Small intestine (tissue), 7 donors: ENCODE measurements around the gene NRCAM. TPM values are rescaled to one million over a fixed set of nuclear protein-coding genes. Genes with fewer than 3 reads are reported as not detected.
A peak's percentile ranks its signal among the peaks of the same experiment; 100 is the strongest.

Experiments
- DNase-seq, 2 donors: peaks; one replicate each; pipeline versions ENCODE4 v3.0.0 to v3.0.0-alpha.2; 2013
- FAIRE-seq: peaks from 2 replicates; lab custom pipeline; 2012; peaks lifted over from hg19 to GRCh38; lab: Jason Lieb, UNC
- H3K27ac ChIP-seq, 3 donors: one replicate each; pipeline ENCODE4 v1.5.1; 2013; ENCODE audit warnings: low read length in 2 of 3, mild to moderate bottlenecking in 2 of 3, control low read depth in 1 of 3, inconsistent platforms in 1 of 3, low read depth in 1 of 3, moderate library complexity in 1 of 3
- H3K27me3 ChIP-seq, 3 donors: one replicate each; pipeline ENCODE4 v1.6.1; 2013; ENCODE audit warnings: low read length in 3 of 3, inconsistent platforms in 1 of 3; ENCODE audit not compliant: control insufficient read depth in 3 of 3, insufficient read depth in 3 of 3
- H3K36me3 ChIP-seq, 3 donors: one replicate each; pipeline ENCODE4 v1.6.1; 2013; ENCODE audit warnings: low read length in 3 of 3, inconsistent platforms in 1 of 3, low read depth in 1 of 3, mild to moderate bottlenecking in 1 of 3, moderate library complexity in 1 of 3; ENCODE audit not compliant: control insufficient read depth in 3 of 3, insufficient read depth in 2 of 3
- H3K4me1 ChIP-seq, 3 donors: one replicate each; pipeline ENCODE4 v1.6.1; 2013; ENCODE audit warnings: low read length in 2 of 3, inconsistent platforms in 1 of 3, low read depth in 1 of 3, mild to moderate bottlenecking in 1 of 3, moderate library complexity in 1 of 3; ENCODE audit not compliant: control insufficient read depth in 3 of 3, insufficient read depth in 2 of 3
- H3K4me3 ChIP-seq, 3 donors: one replicate each; pipeline ENCODE4 v1.5.1; 2013; ENCODE audit warnings: low read length in 3 of 3, control low read depth in 1 of 3, inconsistent platforms in 1 of 3, low read depth in 1 of 3, mild to moderate bottlenecking in 1 of 3, moderate library complexity in 1 of 3
- H3K9me3 ChIP-seq, 2 donors: one replicate each; pipeline ENCODE4 v1.6.1; 2013; ENCODE audit warnings: low read depth in 1 of 2, low read length in 1 of 2; ENCODE audit not compliant: control insufficient read depth in 2 of 2, insufficient read depth in 1 of 2
- WGBS, 3 donors: extraction: QIAGEN DNeasy Blood & Tissue Kit; methylation state at CpG; one replicate each; pipeline ENCODE4 v1.1.7; 2013; 5-methylcytosine and 5-hydroxymethylcytosine counted together
- polyA plus RNA-seq, 4 donors: library from polyadenylated mRNA; stranded (reverse) in 3 of 4; unstranded in 1 of 4; fragments of 200-250 nt in 3 of 4; fragments of 120-200 nt in 1 of 4; gene quantifications; one replicate each; pipeline versions ENCODE4 v1.2.1 to v1.2.3, GENCODE V29; 2013
- donor health status: healthy with polysubstance abuse.
- donor health status: control.
- donor health status: control.
- donor health status: Bipolar disorder and iron deficiency.
- donor health status: healthy.

The NRCAM gene
- polyA plus RNA-seq, 4 donors: 0.27 to 6.8 (median 1.4) TPM

DNA sequence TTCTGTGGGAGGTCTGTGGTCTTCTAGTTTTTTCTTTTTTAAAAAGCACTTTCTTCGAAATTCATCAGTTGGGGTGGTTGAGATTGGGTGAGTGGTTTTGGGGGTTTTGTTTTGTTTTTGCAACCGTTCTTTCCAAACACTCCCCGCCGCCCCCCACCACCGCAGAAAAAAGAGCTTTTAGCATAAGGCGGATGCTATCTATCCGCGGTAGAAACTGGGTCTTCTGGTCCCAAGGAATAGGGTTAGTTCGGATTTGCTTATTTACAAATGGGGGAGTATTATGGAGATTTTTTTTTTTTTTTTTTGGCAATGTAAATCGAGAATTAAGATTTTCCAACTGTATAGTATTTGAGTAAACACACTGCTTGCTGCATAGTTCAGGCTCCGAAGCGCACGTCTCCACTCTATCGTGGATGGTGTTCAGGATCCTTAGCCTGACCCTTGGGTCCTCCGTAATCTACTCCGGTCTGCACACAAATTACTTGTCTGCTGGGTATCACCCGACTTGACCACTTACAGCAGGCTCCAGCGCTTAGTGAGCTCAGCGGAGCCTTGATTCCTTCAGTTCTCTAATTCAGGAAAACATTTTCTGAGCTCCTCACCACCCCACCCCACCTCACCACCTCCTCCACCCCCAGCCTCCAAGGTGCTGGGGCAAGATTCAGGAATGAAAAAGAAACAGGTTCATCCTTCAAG is 757 bp upstream of the NRCAM start:
- Histone ChIP-seq H3K9me3 (no peaks in the 10 kb centered on the region), H3K27me3 (peaks cover 17 to 39% (median 20%) of the 10 kb centered on the region in 3 donors), H3K36me3 (no peaks in the 10 kb centered on the region), H3K4me1 (peaks cover 0 to 5% (median 0%) of the 10 kb centered on the region in 3 donors), H3K27ac (no peak overlapping the region), H3K4me3 (peak overlapping the region in 2 of 3 donors; percentile 19 to 64)
- WGBS, 3 donors: 11 to 22% (median 15%) methylated on average over 19 of the region's 19 CpGs
- DNase-seq: no peak
- FAIRE-seq: no peak

GRCh38 chr7:108455551-108455997 is 662 bp downstream of the NRCAM start:
- H3K27ac ChIP-seq: peak overlapping the region in 1 of 3 donors; percentile 30

GRCh38 chr7:108454674-108455550 is 1.3 kb downstream of the NRCAM start:
- H3K36me3 ChIP-seq: no peaks in the 10 kb centered on the region
- peaks cover 17 to 36% (median 22%) of the 10 kb centered on the region in 3 donors for H3K27me3 ChIP-seq
- no peak overlapping the region for H3K27ac ChIP-seq
- H3K9me3 ChIP-seq: no peaks in the 10 kb centered on the region
- peak overlapping the region in 2 of 3 donors; percentile 30 to 64 for H3K4me3 ChIP-seq
- FAIRE-seq (no peak), DNase-seq (peak in 1 of 2 donors; percentile 57)
- WGBS, 3 donors: 1 to 2% (median 1%) methylated on average over 39 to 72 of the region's 72 CpGs
- H3K4me1 ChIP-seq: peaks cover 0 to 5% (median 0%) of the 10 kb centered on the region in 3 donors

More at GRCh38 chr7:108455551-108455997, 662 bp downstream of the NRCAM start:
- peaks cover 17 to 36% (median 22%) of the 10 kb centered on the region in 3 donors for H3K27me3 ChIP-seq
- peak overlapping the region in 2 of 3 donors; percentile 30 to 64 for H3K4me3 ChIP-seq
- 1% methylated on average over 37 to 47 of the region's 47 CpGs for WGBS, 3 donors
- no peaks in the 10 kb centered on the region for H3K36me3 ChIP-seq
- no peaks in the 10 kb centered on the region for H3K9me3 ChIP-seq
- H3K4me1 ChIP-seq: peaks cover 0 to 5% (median 0%) of the 10 kb centered on the region in 3 donors
- no peak for FAIRE-seq
- peak in 1 of 2 donors; percentile 43 for DNase-seq

GRCh38 chr7:108454317-108454673 is 1.9 kb downstream of the NRCAM start:
- FAIRE-seq: no peak
- WGBS, 3 donors: 57 to 69% (median 66%) methylated on average over 4 of the region's 4 CpGs
- DNase-seq: no peak
- Histone ChIP-seq H3K4me3 (peak overlapping the region in 1 of 3 donors; percentile 64), H3K36me3 (no peaks in the 10 kb centered on the region), H3K9me3 (no peaks in the 10 kb centered on the region), H3K4me1 (peaks cover 0 to 5% (median 0%) of the 10 kb centered on the region in 3 donors), H3K27me3 (peaks cover 17 to 36% (median 19%) of the 10 kb centered on the region in 3 donors), H3K27ac (no peak overlapping the region)

DNA sequence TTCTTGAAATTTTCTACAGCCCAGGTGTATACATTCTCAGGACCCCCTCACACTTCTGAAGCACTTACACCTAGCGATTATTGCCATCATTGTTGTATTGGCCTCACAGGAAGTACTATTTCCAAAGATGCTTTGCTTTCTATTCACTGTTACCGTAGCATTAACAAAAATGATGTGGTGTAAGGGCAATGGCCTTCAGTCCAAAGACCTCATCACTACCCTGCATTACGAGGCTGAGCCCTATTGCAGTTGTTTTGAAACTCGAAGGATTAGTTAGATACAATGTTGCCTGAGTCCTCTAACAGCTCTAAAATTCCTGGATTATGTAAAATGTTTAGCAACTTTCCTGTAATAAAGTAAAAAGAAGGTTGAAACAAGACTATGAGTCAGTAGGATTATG is 2.9 kb downstream of the NRCAM start:
- no peak overlapping the region for H3K27ac ChIP-seq
- no peaks in the 10 kb centered on the region for H3K9me3 ChIP-seq
- peaks cover 0 to 5% (median 0%) of the 10 kb centered on the region in 3 donors for H3K4me1 ChIP-seq
- no peak for DNase-seq
- H3K27me3 ChIP-seq: peaks cover 17 to 33% (median 18%) of the 10 kb centered on the region in 3 donors
- H3K4me3 ChIP-seq: no peak overlapping the region
- WGBS, 3 donors: 82 to 91% (median 87%) methylated on average over 4 of the region's 4 CpGs
- no peak for FAIRE-seq
- H3K36me3 ChIP-seq: no peaks in the 10 kb centered on the region

GRCh38 chr7:108452707-108453106 is 3.5 kb downstream of the NRCAM start:
- Histone ChIP-seq H3K36me3 (no peaks in the 10 kb centered on the region), H3K27ac (no peak overlapping the region), H3K4me3 (no peak overlapping the region), H3K9me3 (no peaks in the 10 kb centered on the region), H3K27me3 (peaks cover 15 to 30% (median 17%) of the 10 kb centered on the region in 3 donors), H3K4me1 (peaks cover 0 to 5% (median 0%) of the 10 kb centered on the region in 3 donors)
- WGBS, 3 donors: 58 to 64% (median 63%) methylated on average over 2 of the region's 2 CpGs
- DNase-seq (peak; percentile 10 to 25), FAIRE-seq (no peak)

DNA sequence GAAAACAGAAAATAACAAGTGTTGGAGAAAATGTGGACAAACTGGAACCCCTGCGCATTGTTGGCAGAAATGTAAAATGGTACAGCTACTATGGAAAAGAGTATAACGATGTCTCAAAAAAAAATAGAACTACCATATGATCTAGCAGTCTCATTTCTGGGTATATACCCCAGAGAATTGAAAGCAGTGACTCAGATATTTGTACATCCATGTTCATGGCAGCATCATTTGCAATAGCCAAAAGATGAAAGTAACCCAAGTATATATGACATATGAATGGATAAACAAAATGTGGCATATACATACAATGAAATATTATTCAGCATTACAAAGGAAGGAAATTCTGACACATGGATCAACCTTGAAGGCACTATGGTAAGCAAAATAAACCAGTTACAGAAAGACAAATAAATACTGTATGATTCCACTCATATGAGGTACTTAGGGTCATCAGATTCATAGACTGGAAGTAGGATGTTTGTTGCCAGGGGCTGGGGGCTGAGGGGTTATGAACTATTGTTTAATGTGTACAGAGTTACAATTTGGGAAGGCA is 4.9 kb downstream of the NRCAM start:
- no peak overlapping the region for H3K4me3 ChIP-seq
- no peaks in the 10 kb centered on the region for H3K36me3 ChIP-seq
- no peaks in the 10 kb centered on the region for H3K9me3 ChIP-seq
- peaks cover 0 to 5% (median 0%) of the 10 kb centered on the region in 3 donors for H3K4me1 ChIP-seq
- FAIRE-seq: no peak
- no peak for DNase-seq
- H3K27me3 ChIP-seq: peaks cover 11 to 19% (median 12%) of the 10 kb centered on the region in 3 donors
- 88 to 97% (median 95%) methylated on average over 2 of the region's 2 CpGs for WGBS, 3 donors
- H3K27ac ChIP-seq: no peak overlapping the region

- FAIRE-seq (no peak), DNase-seq (no peak)
- H3K36me3 ChIP-seq: no peaks in the 10 kb centered on the region
- H3K4me1 ChIP-seq: peaks cover 0 to 5% (median 0%) of the 10 kb centered on the region in 3 donors
- 80 to 97% (median 91%) methylated on average over 1 of the region's 1 CpG for WGBS, 3 donors
- H3K9me3 ChIP-seq: no peaks in the 10 kb centered on the region
- H3K4me3 ChIP-seq: no peak overlapping the region
- no peak overlapping the region for H3K27ac ChIP-seq
- peaks cover 2 to 10% (median 6%) of the 10 kb centered on the region in 3 donors for H3K27me3 ChIP-seq
These were observed 6.1 kb downstream of the NRCAM start for GRCh38 chr7:108450160-108450559.
